Chondrocyte (in vitro differentiated cells): ENCODE measurements around the gene CDCA5. TPM values are rescaled to one million over a fixed set of nuclear protein-coding genes. Genes with fewer than 3 reads are reported as not detected.
"Not testable (repeated sequence)": the region's sequence is repeated elsewhere in the genome, so short reads cannot be mapped to it uniquely, and the experiment has no call there.

Source experiments
- DNase-seq: peaks from one replicate; pipeline ENCODE4 v3.0.0; 2021; ENCODE audit warnings: mixed read lengths, low spot score
- H3K27ac Mint-ChIP-seq: one replicate; pipeline ENCODE4 v1.8.0; 2021; ENCODE audit warnings: mild to moderate bottlenecking, moderate library complexity, mixed read lengths; ENCODE audit not compliant: unreplicated experiment
- H3K27me3 Mint-ChIP-seq: 2 replicates; pipeline ENCODE4 v1.8.0; 2021; ENCODE audit warnings: low read depth, mixed read lengths
- H3K36me3 Mint-ChIP-seq: 2 replicates; pipeline ENCODE4 v1.8.0; 2021; ENCODE audit warnings: low read depth, mixed read lengths
- H3K4me1 Mint-ChIP-seq: 2 replicates; pipeline ENCODE4 v1.8.0; 2021; ENCODE audit warnings: low read depth, mild to moderate bottlenecking, mixed read lengths
- H3K4me3 Mint-ChIP-seq: one replicate; pipeline ENCODE4 v1.8.0; 2021; ENCODE audit warnings: mild to moderate bottlenecking, moderate library complexity, mixed read lengths; ENCODE audit not compliant: unreplicated experiment
- H3K9me3 Mint-ChIP-seq: 2 replicates; pipeline ENCODE4 v1.8.0; 2021; ENCODE audit warnings: low read depth, mixed read lengths
- CTCF ChIP-seq: fragments of 200-600 bp; sonication (generic); IDR thresholded peaks from 2 replicates; pipeline ENCODE4 v1.5.0; 2021; ENCODE audit warnings: antibody characterized with exemption, mild to moderate bottlenecking, moderate library complexity
- total RNA-seq: library from RNA; stranded (reverse); gene quantifications from 3 replicates; pipeline ENCODE4 v1.2.1, GENCODE V29; 2021

The CDCA5 gene
- total RNA-seq, 1 donor from 2014 or later, result 5.5 TPM

- no peaks in the 10 kb centered on the region for H3K27me3 Mint-ChIP-seq
- no peak for TF ChIP-seq CTCF
Measured at GRCh38 chr11:65121865-65122696, 38.2 kb upstream of the CDCA5 start, which contains the start of the genes FAU and MRPL49. TSS of gene FAU (minus strand) at chr11:65122134. CDS start at chr11:65121813, 321 bp downstream. TSS of gene MRPL49 (plus strand) at chr11:65122321. CDS start at chr11:65122347, 26 bp downstream.

GRCh38 chr11:65121447-65121864, 37.6 kb upstream of the CDCA5 start:
- DNase-seq, result peak; percentile 84
- H3K4me3 Mint-ChIP-seq, result peak overlapping the region; percentile 98
- H3K27me3 Mint-ChIP-seq, result no peaks in the 10 kb centered on the region
- peak overlapping the region; percentile 96 for H3K27ac Mint-ChIP-seq
- H3K4me1 Mint-ChIP-seq, result peaks cover 41% of the 10 kb centered on the region
- TF ChIP-seq CTCF, result no peak
- H3K9me3 Mint-ChIP-seq, result no peaks in the 10 kb centered on the region
- peaks cover 12% of the 10 kb centered on the region for H3K36me3 Mint-ChIP-seq

More at GRCh38 chr11:65121865-65122696, 38.2 kb upstream of the CDCA5 start, which contains the start of the genes FAU and MRPL49:
- peaks cover 36% of the 10 kb centered on the region for H3K4me1 Mint-ChIP-seq
- H3K27ac Mint-ChIP-seq, result peak within 1 kb of the TSS; percentile 96
- H3K36me3 Mint-ChIP-seq, result peaks cover 13% of the 10 kb centered on the region
- H3K9me3 Mint-ChIP-seq, result no peaks in the 10 kb centered on the region
- peak within 1 kb of the TSS; percentile 98 for H3K4me3 Mint-ChIP-seq
- peak; percentile 99 for DNase-seq

GRCh38 chr11:65120831-65121230, 37.0 kb upstream of the CDCA5 start:
- DNase-seq, result no peak
- no peak for TF ChIP-seq CTCF
- H3K4me3 Mint-ChIP-seq, result peak overlapping the region; percentile 98
- H3K36me3 Mint-ChIP-seq, result peaks cover 10% of the 10 kb centered on the region
- no peaks in the 10 kb centered on the region for H3K9me3 Mint-ChIP-seq
- H3K4me1 Mint-ChIP-seq, result peaks cover 44% of the 10 kb centered on the region
- peak overlapping the region; percentile 96 for H3K27ac Mint-ChIP-seq
- no peaks in the 10 kb centered on the region for H3K27me3 Mint-ChIP-seq

GRCh38 chr11:65119670-65119995, 35.8 kb upstream of the CDCA5 start:
- Mint-ChIP-seq H3K4me3 (no peak overlapping the region), H3K36me3 (peaks cover 10% of the 10 kb centered on the region), H3K27ac (peak overlapping the region; percentile 32), H3K9me3 (no peaks in the 10 kb centered on the region), H3K4me1 (peaks cover 44% of the 10 kb centered on the region), H3K27me3 (no peaks in the 10 kb centered on the region)
- no peak for DNase-seq
- TF ChIP-seq CTCF, result no peak

GRCh38 chr11:65118891-65119669, 35.2 kb upstream of the CDCA5 start:
- H3K36me3 Mint-ChIP-seq, result peaks cover 10% of the 10 kb centered on the region
- not testable (repeated sequence) for H3K9me3 Mint-ChIP-seq, H3K27me3 Mint-ChIP-seq, H3K4me3 Mint-ChIP-seq
- H3K27ac Mint-ChIP-seq, result peak overlapping the region; percentile 76
- H3K4me1 Mint-ChIP-seq, result peaks cover 42% of the 10 kb centered on the region
- peak; percentile 52 for DNase-seq
